HG03457 (cell line): ENCODE results near the gene CCDC102B.

Experiments
- ATAC-seq: cut with Tn5 transposase; IDR thresholded peaks from one replicate; pipeline ENCODE4 v1.9.1; 2021; ENCODE audit warnings: moderate number of reproducible peaks; ENCODE audit not compliant: unreplicated experiment

The CCDC102B gene

GRCh38 chr18:69067048-69067447, 269.2 kb downstream of the CCDC102B start:
- ATAC-seq = no peak

GRCh38 chr18:69071680-69072079, 273.8 kb downstream of the CCDC102B start:
- ATAC-seq = no peak

- no peak for ATAC-seq
Observed at GRCh38 chr18:69081846-69082245, 284.0 kb downstream of the CCDC102B start.

GRCh38 chr18:69082499-69082898, 284.6 kb downstream of the CCDC102B start:
- ATAC-seq = no peak

- no peak for ATAC-seq
Observed at GRCh38 chr18:69085951-69086350, 288.1 kb downstream of the CCDC102B start.

- ATAC-seq = no peak
Observed at GRCh38 chr18:69088973-69089372, 291.1 kb downstream of the CCDC102B start.

GRCh38 chr18:69097349-69097748, 299.5 kb downstream of the CCDC102B start:
- peak; percentile 69 for ATAC-seq

GRCh38 chr18:69102959-69103358, 305.1 kb downstream of the CCDC102B start:
- ATAC-seq = no peak
